GM12878 (cell line): ENCODE measurements around the gene FUT8. TPM values are rescaled to one million over a fixed set of nuclear protein-coding genes. Genes with fewer than 3 reads are reported as not detected.

ENCODE experiments used
- ATAC-seq: fragments of 200-7000 bp; cut with Tn5 transposase; 3 replicates; pipeline ENCODE4 v1.9.1; 2020; ENCODE audit warnings: mild to moderate bottlenecking, moderate library complexity
- BruUV-seq: library from RNA; stranded (reverse); fragments of 400-500 nt; replicated peaks from 2 replicates; lab custom pipeline; 2021; lab: Mats Ljungman, UMichigan
- CTCF ChIA-PET: fragments of 300-600 bp; sonication (Branson Sonifier 250); formaldehyde crosslinking; extraction: SDS; loops from one replicate; lab custom pipeline; 2021; ENCODE audit warnings: inconsistent platforms; lab: Yijun Ruan, JAX
- POLR2A ChIA-PET: fragments of 350-600 bp; formaldehyde crosslinking; extraction: SDS; loops from one replicate; lab custom pipeline; 2021; ENCODE audit warnings: inconsistent platforms; lab: Charles Lee
- RAD21 ChIA-PET: fragments of 300-600 bp; sonication (Branson Sonifier 250); formaldehyde crosslinking; loops from one replicate; lab custom pipeline; 2023; ENCODE audit warnings: antibody characterized with exemption; ENCODE audit not compliant: unreplicated experiment; lab: Charles Lee
- SMC1A ChIA-PET: fragments of 300-600 bp; sonication (Branson Sonifier 250); formaldehyde crosslinking; loops from one replicate; lab custom pipeline; 2023; ENCODE audit not compliant: unreplicated experiment, uncharacterized antibody; lab: Charles Lee
- DNase-seq: peaks from one replicate; pipeline ENCODE4 v3.0.0-alpha.2; 2011; ENCODE audit warnings: low read depth, low spot score
- FAIRE-seq: peaks from 3 replicates; lab custom pipeline; 2011; peaks lifted over from hg19 to GRCh38; lab: Jason Lieb, UNC
- H2AFZ ChIP-seq: 2 replicates; pipeline ENCODE4 v1.6.0; 2011; ENCODE audit warnings: low read depth, low read length, control low read depth; ENCODE audit not compliant: control insufficient read depth
- H3K27ac ChIP-seq: 2 replicates; pipeline ENCODE4 v1.5.1; 2011; ENCODE audit warnings: control low read depth; ENCODE audit not compliant: control insufficient read depth, insufficient read depth
- H3K27me3 ChIP-seq, 2 experiments: replicated peaks in 1 of 2; 2 replicates each; pipeline versions ENCODE4 v1.6.0 to v1.6.1; 2011; ENCODE audit warnings: low read length in 1 of 2; ENCODE audit not compliant: control insufficient read depth in 2 of 2, insufficient read depth in 2 of 2
- H3K36me3 ChIP-seq, 2 experiments: 2 replicates each; pipeline ENCODE4 v1.5.1; 2011; ENCODE audit warnings: low read length in 1 of 2; ENCODE audit not compliant: control insufficient read depth in 2 of 2, insufficient read depth in 2 of 2
- H3K4me1 ChIP-seq: 2 replicates; pipeline ENCODE4 v1.6.1; 2011; ENCODE audit warnings: mild to moderate bottlenecking, low read length, moderate library complexity, mixed read lengths; ENCODE audit not compliant: control insufficient read depth, insufficient read depth
- H3K4me2 ChIP-seq: 2 replicates; pipeline ENCODE4 v1.6.0; 2011; ENCODE audit warnings: control low read depth; ENCODE audit not compliant: control insufficient read depth, insufficient read depth
- H3K4me3 ChIP-seq: fragments of 200-600 bp; sonication (generic); 2 replicates; pipeline ENCODE4 v1.5.1; 2016
- H3K79me2 ChIP-seq: 2 replicates; pipeline ENCODE4 v1.6.0; 2011; ENCODE audit warnings: low read length; ENCODE audit not compliant: control insufficient read depth, insufficient read depth
- H3K9ac ChIP-seq: 2 replicates; pipeline ENCODE4 v1.8.0; 2011; ENCODE audit warnings: low read length, control low read depth, mixed read lengths; ENCODE audit not compliant: control insufficient read depth, insufficient read depth
- H3K9me3 ChIP-seq: replicated peaks from 3 replicates; pipeline ENCODE4 v1.5.1; 2011; ENCODE audit warnings: mild to moderate bottlenecking, low read length; ENCODE audit not compliant: control insufficient read depth, insufficient read depth
- H4K20me1 ChIP-seq: 2 replicates; pipeline ENCODE4 v1.6.0; 2011; ENCODE audit not compliant: control insufficient read depth, insufficient read depth
- CBX3 ChIP-seq: fragments of 200-600 bp; sonication (generic); IDR thresholded peaks from 2 replicates; pipeline ENCODE4 v1.6.1; 2016; ENCODE audit warnings: low read depth, borderline replicate concordance
- GABPA ChIP-seq: IDR thresholded peaks from 2 replicates; pipeline ENCODE4 v1.6.1; 2014; ENCODE audit warnings: antibody characterized with exemption, low read depth, mild to moderate bottlenecking, inconsistent platforms
- MYC ChIP-seq: IDR thresholded peaks from 2 replicates; pipeline ENCODE4 v1.6.1; 2011; ENCODE audit warnings: mild to moderate bottlenecking, low read length, moderate library complexity, inconsistent platforms; ENCODE audit not compliant: insufficient read depth, insufficient replicate concordance, insufficient read length, severe bottlenecking
- NFYA ChIP-seq: IDR thresholded peaks from 2 replicates; pipeline ENCODE4 v1.6.1; 2011; ENCODE audit warnings: low read depth, mild to moderate bottlenecking, low read length, improper control_type of control experiment, borderline replicate concordance
- NFYB ChIP-seq: IDR thresholded peaks from 2 replicates; pipeline ENCODE4 v1.6.1; 2011; ENCODE audit warnings: low read depth, mild to moderate bottlenecking, low read length, improper control_type of control experiment, moderate library complexity; ENCODE audit not compliant: insufficient read depth
- RB1 ChIP-seq: fragments of 450-650 bp; formaldehyde crosslinking; IDR thresholded peaks from 2 replicates; pipeline ENCODE4 v1.6.1; 2017; ENCODE audit warnings: mild to moderate bottlenecking, borderline replicate concordance
- SMAD1 ChIP-seq: fragments of 450-650 bp; IDR thresholded peaks from 2 replicates; pipeline ENCODE4 v1.6.1; 2018; ENCODE audit warnings: mild to moderate bottlenecking, low read depth; ENCODE audit not compliant: partially characterized antibody
- SPI1 ChIP-seq: IDR thresholded peaks from 2 replicates; pipeline ENCODE4 v1.6.1; 2011; ENCODE audit warnings: low read depth, mild to moderate bottlenecking, low read length, moderate library complexity, borderline replicate concordance; ENCODE audit not compliant: insufficient read depth
- SREBF1 ChIP-seq: IDR thresholded peaks from 2 replicates; pipeline ENCODE4 v1.6.1; 2012; ENCODE audit warnings: mild to moderate bottlenecking, low read length
- SRF ChIP-seq, 2 experiments: IDR thresholded peaks; 2 replicates each; pipeline ENCODE4 v1.6.1; 2011; ENCODE audit warnings: low read depth in 2 of 2, low read length in 2 of 2, mild to moderate bottlenecking in 1 of 2, moderate library complexity in 1 of 2
- YY1 ChIP-seq: IDR thresholded peaks from 2 replicates; pipeline ENCODE4 v1.6.1; 2011; ENCODE audit warnings: low read depth, mild to moderate bottlenecking, low read length
- ZNF384 ChIP-seq: IDR thresholded peaks from 2 replicates; pipeline ENCODE4 v1.6.1; 2012; ENCODE audit warnings: low read depth, mild to moderate bottlenecking, low read length, improper control_type of control experiment, borderline replicate concordance
- ZZZ3 ChIP-seq: IDR thresholded peaks from 2 replicates; pipeline ENCODE4 v1.6.1; 2011; ENCODE audit warnings: low read depth; ENCODE audit not compliant: control insufficient read depth, insufficient read length
- WGBS: methylation state at CpG from one replicate; pipeline ENCODE4 v1.1.6; 2016; ENCODE audit warnings: low lambda C conversion rate; ENCODE audit not compliant: insufficient replicate concordance, insufficient coverage; ENCODE audit errors: missing lambda C conversion rate; 5-methylcytosine and 5-hydroxymethylcytosine counted together
- in situ Hi-C: fragments of 300-500 bp; cut with MboI; formaldehyde crosslinking; loops from 9 replicates; pipeline ENCODE4 v1.14.3; 2018; ENCODE audit warnings: mixed read lengths
- intact Hi-C: fragments of 100-400 bp; cut with micrococcal nuclease; formaldehyde crosslinking; loops from one replicate; pipeline ENCODE4 v1.14.2; 2022; ENCODE audit not compliant: unreplicated experiment
- polyA plus RNA-seq, 11 experiments: library from polyadenylated mRNA; depleted of rRNA in 4 of 11; unstranded in 6 of 11; stranded (reverse) in 5 of 11; fragments of >200 nt; fragmentation: Nextera tagmentation in 4 of 11; fragmentation: Illumina TruSeq in 1 of 11; extraction: Ambion mirVana in 4 of 11; extraction: Trizol in 1 of 11; gene quantifications; 1 replicate in 1 of 11; 2 replicates in 10 of 11; pipeline versions ENCODE4 v1.2.1 to v1.2.3, GENCODE V29; 2011 to 2016; ENCODE audit warnings: inconsistent platforms in 2 of 11, missing spikeins in 2 of 11, low read depth in 1 of 11
- total RNA-seq, 4 experiments: library from RNA; depleted of rRNA in 3 of 4; stranded (reverse); fragments of >200 nt in 3 of 4; fragmentation: Illumina TruSeq in 1 of 4; extraction: Trizol in 1 of 4; gene quantifications; 2 replicates each; pipeline versions ENCODE4 v1.2.1 to v1.2.3, GENCODE V29; 2013 to 2021
- TF ChIP-seq, protein P1 (sequence below): fragments of 450-650 bp; IDR thresholded peaks from 2 replicates; pipeline ENCODE4 v1.6.1; 2017; ENCODE audit warnings: mild to moderate bottlenecking, low read depth, inconsistent platforms; ENCODE audit not compliant: poor library complexity, severe bottlenecking
- TF ChIP-seq, protein P2 (sequence below): fragments of 450-650 bp; IDR thresholded peaks from 2 replicates; pipeline ENCODE4 v1.6.1; 2017; ENCODE audit warnings: mild to moderate bottlenecking

Gene FUT8
- total and polyA plus RNA-seq, 10 of the 15 experiments (the other 5 are each of a cell fraction or from before 2014, with no cell fraction given), result 21.3 to 106 (median 66.3) TPM

DNA sequence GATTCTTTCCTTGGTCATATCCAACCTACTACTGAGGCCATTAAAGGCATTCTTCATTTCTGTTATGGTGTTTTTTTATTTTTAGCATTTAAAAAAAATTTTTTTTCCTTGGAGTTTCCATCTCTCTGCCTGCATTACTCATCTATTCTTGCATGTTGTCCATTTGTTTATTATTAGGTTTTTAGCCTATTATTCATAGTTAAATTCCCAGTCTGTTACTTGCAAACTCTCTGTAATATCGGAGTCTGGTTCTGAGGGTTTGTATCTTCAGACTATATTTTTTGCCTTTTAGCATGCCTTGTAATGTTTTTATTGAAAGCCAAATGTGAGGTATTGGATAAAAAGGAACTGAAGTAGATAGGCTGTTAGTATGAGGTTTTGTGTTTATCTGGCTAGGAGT, 284.3 kb downstream of the FUT8 start:
- ChIA-PET CTCF (no interaction called here), SMC1A (no interaction called here)
- Histone ChIP-seq H3K79me2 (no peaks in the 10 kb centered on the region), H3K4me3 (no peak overlapping the region), H3K27me3 (no peaks in the 10 kb centered on the region), H3K36me3 (no peaks in the 10 kb centered on the region; a peak in 1 of 4 replicates), H2AFZ (no peak overlapping the region)
- WGBS, result 100% methylated on average over 1 of the region's 1 CpG
- in situ Hi-C loops, result no loop called here
- intact Hi-C loops, result no loop called here
- BruUV-seq, result no TSS peak
- no peak for FAIRE-seq
- ATAC-seq, result no peak
- TF ChIP-seq ZNF384, result no peak
- no peak for TF ChIP-seq RB1
- no peak for TF ChIP-seq YY1
- TF ChIP-seq ZZZ3, result no peak
- TF ChIP-seq NFYB, result no peak
- TF ChIP-seq MYC, result no peak
- TF ChIP-seq SREBF1, result no peak
- TF ChIP-seq SRF (IDR thresholded peaks at IDR 0.05; ENCODE audit: low read depth in 2 of 2, low read length in 2 of 2), result no peak
- TF ChIP-seq SMAD1, result no peak
- TF ChIP-seq, all 136 proteins: peak for 0
- POLR2A ChIA-PET, result no interaction called here
- Histone ChIP-seq H4K20me1 (no peaks in the 10 kb centered on the region), H3K27ac (no peak overlapping the region), H3K4me2 (no peak overlapping the region), H3K9ac (no peak overlapping the region), H3K9me3 (no peaks in the 10 kb centered on the region; the same call in 2 of the 3 replicates), H3K4me1 (no peaks in the 10 kb centered on the region)
- DNase-seq, result no peak
- RAD21 ChIA-PET, result no interaction called here

DNA sequence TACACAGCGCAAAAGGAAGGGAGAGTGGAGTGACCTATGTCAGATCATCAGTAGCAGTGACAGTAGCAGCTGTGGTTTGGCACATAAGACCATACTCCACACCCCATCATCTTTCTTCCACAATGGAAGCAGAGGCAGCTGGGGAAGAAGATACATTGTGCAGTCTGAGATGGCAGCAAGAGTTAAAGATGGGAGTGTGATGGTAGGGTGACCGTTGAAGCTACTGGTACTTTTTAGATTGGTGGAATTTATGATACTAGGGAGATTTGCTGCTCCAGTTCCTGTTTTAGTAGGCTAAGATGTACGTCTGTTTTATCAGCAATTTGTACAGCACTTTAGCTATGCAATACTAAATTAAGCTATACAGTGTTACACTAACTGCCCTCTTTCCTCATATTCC, 291.0 kb downstream of the FUT8 start:
- Histone ChIP-seq H3K79me2 (no peaks in the 10 kb centered on the region; the same call in 1 of the 2 replicates), H3K9me3 (no peaks in the 10 kb centered on the region), H3K27me3 (no peaks in the 10 kb centered on the region), H3K27ac (no peak overlapping the region), H3K9ac (no peak overlapping the region), H4K20me1 (no peaks in the 10 kb centered on the region), H3K4me2 (no peak overlapping the region), H3K4me3 (no peak overlapping the region), H3K36me3 (peaks cover 0 to 7% of the 10 kb centered on the region in 2 experiments; a peak in 1 of 4 replicates), H3K4me1 (no peaks in the 10 kb centered on the region), H2AFZ (no peak overlapping the region)
- DNase-seq, result no peak
- no TSS peak for BruUV-seq
- POLR2A ChIA-PET, result no interaction called here
- in situ Hi-C loops (no loop called here), intact Hi-C loops (no loop called here)
- no peak for ATAC-seq
- WGBS, result 41% methylated on average over 3 of the region's 3 CpGs
- TF ChIP-seq GABPA (no peak), CBX3 (no peak), SPI1 (peak; percentile 16; the same call in 1 of the 2 replicates), NFYA (no peak)
- TF ChIP-seq, protein P1, sequence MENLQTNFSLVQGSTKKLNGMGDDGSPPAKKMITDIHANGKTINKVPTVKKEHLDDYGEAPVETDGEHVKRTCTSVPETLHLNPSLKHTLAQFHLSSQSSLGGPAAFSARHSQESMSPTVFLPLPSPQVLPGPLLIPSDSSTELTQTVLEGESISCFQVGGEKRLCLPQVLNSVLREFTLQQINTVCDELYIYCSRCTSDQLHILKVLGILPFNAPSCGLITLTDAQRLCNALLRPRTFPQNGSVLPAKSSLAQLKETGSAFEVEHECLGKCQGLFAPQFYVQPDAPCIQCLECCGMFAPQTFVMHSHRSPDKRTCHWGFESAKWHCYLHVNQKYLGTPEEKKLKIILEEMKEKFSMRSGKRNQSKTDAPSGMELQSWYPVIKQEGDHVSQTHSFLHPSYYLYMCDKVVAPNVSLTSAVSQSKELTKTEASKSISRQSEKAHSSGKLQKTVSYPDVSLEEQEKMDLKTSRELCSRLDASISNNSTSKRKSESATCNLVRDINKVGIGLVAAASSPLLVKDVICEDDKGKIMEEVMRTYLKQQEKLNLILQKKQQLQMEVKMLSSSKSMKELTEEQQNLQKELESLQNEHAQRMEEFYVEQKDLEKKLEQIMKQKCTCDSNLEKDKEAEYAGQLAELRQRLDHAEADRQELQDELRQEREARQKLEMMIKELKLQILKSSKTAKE, result no peak
- TF ChIP-seq, protein P2, sequence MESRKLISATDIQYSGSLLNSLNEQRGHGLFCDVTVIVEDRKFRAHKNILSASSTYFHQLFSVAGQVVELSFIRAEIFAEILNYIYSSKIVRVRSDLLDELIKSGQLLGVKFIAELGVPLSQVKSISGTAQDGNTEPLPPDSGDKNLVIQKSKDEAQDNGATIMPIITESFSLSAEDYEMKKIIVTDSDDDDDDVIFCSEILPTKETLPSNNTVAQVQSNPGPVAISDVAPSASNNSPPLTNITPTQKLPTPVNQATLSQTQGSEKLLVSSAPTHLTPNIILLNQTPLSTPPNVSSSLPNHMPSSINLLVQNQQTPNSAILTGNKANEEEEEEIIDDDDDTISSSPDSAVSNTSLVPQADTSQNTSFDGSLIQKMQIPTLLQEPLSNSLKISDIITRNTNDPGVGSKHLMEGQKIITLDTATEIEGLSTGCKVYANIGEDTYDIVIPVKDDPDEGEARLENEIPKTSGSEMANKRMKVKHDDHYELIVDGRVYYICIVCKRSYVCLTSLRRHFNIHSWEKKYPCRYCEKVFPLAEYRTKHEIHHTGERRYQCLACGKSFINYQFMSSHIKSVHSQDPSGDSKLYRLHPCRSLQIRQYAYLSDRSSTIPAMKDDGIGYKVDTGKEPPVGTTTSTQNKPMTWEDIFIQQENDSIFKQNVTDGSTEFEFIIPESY, result no peak
- SMC1A ChIA-PET, result interaction anchor here (0.8 to 1.2 kb wide), 2 partner anchors 65 to 288 kb away, joined by 3 read pairs; no protein-coding TSS in a partner anchor
- RAD21 ChIA-PET, result no interaction called here
- CTCF ChIA-PET, result interaction anchor here (0.6 to 1.4 kb wide), 3 partner anchors 28 to 722 kb away, joined by 3 to 7 read pairs (median 3); no protein-coding TSS in a partner anchor
- FAIRE-seq, result no peak
